GM21737 (cell line): Measurements from ENCODE around the gene CRADD.
"Not testable (repeated sequence)": the region's sequence is repeated elsewhere in the genome, so short reads cannot be mapped to it uniquely, and the experiment has no call there.

Source experiments
- ATAC-seq: cut with Tn5 transposase; IDR thresholded peaks from one replicate; pipeline ENCODE4 v1.9.1; 2021; ENCODE audit warnings: mild to moderate bottlenecking, moderate library complexity; ENCODE audit not compliant: unreplicated experiment

The CRADD gene

DNA sequence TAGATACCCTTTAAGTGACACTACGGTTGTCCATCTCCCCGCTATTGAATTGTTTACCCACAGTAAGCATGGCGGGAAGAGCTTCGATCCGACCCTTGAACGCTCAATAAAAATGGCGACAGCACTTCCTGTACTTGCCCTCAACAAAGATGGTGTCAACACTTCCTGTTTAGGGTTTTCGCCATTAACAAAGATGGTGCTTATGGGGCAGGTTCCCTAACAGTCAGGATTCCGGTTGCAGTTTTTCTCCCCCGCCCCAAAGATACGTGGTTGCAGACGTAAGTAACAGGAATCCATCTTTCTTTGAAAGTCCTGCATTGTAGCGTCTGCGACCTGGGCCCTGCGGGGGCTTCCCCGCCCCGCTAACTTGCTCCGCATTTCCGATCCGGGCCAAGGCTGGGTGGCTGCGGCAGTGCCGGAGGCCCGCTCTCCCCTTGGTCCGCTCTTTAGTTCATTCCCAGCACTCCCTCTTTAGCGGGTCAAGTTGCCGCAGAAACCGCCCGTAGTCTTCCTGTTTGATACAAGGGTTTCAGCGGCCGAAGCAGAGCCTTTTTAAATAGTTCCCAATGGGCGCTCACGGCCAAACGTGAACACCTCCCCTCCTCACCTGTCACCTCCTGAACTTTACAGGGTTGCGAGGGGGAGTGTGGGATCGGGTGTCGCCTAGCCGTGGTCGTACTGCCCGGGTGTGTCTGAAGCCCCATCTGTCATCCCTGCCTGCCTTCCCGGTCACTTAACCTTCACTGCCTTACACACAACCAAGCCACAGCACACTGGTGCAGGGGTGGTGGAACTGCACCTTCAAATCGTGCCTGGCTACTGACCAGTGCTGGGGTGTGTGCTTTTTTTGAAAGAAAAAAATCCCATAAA lies at the start of gene CRADD:
CRADD (plus strand) TSS at position 181 of the 870 bp plus-strand sequence.
- peak; percentile 93 for ATAC-seq

DNA sequence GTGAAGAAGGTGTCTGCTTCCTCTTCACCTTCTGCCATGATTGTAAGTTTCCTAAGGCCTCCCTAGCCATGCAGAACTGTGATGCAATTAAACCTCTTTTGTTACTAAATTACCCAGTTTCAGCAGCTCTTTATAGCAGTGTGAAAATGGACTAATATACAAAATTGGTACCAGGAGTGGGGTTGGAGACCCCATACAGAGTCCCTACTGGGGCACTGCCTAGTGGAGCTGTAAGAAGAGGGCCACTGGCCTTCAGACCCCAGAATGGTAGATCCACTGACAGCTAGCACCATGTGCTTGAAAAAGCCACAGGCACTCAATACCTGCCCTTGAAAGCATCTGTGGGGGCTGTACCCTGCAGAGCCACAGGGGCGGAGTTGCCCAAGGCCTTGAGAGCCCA lies 44.8 kb upstream of the CRADD start:
- ATAC-seq = no peak

DNA sequence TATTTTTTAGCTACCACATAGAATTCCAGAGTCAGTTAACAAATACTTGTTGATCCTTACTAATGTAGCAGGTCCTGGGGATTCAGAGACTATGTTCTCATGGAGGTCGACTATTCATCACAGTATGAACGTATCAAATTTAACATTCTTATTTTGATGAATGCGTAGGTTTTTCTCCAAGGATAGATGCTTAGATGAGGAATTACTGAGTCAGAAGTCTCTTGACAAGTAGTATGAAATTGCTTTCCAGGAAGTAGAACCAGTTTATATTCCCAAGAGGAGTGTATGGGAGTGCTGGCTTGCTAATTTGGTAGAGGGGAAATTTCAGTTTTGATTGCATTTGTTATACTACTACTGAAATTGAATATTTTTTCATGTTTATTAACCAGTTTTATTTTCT lies 42.8 kb upstream of the CRADD start:
- no peak for ATAC-seq

DNA sequence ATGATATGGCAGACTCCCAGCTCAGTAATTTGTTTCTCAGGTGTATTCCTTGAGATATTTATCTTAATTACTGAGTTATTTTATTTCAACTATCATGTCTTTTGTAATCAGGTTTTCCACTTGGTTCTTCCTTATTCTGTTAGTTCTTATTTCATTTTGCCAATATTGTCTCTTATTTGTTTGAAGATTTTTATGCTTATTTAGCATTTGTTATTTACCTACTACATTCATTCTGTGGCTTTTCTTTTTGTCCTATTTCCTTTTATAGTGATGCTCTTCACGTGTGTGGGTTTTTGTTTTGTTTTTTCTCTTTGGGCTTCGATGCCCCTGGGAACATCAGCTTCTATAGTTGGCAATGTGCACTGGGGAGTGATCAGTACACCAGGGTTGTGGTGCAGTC lies 40.5 kb upstream of the CRADD start:
- ATAC-seq = no peak

DNA sequence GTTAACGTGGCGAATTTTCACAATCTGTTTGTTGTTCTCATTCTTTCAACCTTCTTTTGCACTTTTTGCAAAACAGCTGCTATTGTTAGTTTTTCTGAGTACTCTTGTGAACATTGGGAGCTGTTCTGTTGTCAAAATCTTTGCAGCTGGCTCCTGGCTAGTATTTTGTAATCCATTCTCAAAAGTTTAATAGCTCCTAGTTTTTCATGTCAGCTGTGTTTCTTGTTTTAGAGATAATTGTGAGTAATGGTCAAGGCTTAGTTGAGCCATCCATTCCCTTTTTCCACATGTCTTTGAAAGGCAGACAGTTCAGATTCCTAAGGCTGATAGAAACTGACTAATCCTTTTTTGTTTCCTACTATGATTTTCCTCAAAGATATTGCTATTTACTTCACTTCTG lies 39.1 kb upstream of the CRADD start:
- ATAC-seq = no peak

DNA sequence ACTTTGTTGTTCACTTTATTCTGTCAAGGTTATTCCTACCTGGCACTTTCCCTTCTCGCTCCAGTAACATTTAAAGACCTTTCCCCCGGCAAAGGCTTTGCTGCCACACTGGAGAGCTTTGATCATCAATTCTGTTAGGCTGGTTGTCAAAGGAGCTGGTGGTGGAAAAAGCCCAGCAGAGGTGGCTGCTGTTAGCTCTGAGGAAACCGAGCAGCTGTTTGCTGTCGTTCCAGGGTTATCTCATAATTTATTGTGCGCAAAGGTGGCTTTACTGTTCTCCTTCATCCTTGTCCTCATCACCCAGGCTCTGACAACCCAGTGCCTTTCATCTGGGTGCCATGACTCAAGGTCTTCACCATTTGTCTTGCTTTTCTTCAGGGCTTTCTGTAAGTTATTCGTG lies 38.2 kb upstream of the CRADD start:
- ATAC-seq = no peak

DNA sequence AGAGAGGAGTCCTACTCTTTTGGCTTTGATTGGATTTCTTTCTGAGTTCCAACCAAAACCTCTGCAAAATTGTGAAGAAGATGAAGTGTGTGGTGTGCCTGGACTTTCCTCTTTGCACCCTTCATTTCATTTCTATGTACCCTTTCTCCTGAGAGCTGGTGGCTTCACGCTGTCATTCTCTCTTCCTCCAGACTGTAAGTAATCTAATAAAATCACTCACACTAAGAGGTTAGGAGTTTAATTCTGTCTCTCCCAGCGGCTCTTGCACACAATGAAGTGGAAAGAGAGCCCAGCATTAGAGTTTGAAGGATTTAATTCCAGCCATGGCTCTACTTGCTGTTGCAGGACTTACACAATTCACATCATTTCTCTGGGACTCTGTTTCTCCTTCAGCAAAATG lies 37.8 kb upstream of the CRADD start:
- ATAC-seq = no peak

DNA sequence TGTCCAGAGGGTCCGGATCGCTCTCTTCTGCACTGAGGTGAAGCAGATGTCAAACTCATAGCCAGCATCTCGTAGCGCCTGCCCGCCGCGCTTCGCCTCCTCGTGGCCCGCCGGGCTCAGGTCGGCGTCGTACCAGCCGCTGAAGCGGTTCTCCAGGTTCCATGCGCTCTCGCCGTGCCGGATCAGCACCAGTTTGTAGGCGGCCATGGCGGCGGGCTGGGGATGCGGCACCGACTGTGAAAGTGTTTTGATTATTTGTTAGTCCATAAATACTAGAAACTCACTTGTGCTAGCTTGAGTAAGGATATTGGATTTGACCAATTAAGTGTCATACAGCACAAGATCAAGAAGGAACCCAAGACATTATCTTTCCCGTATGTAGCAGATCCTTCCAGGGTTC lies 35.8 kb upstream of the CRADD start:
- ATAC-seq = not testable (repeated sequence)

DNA sequence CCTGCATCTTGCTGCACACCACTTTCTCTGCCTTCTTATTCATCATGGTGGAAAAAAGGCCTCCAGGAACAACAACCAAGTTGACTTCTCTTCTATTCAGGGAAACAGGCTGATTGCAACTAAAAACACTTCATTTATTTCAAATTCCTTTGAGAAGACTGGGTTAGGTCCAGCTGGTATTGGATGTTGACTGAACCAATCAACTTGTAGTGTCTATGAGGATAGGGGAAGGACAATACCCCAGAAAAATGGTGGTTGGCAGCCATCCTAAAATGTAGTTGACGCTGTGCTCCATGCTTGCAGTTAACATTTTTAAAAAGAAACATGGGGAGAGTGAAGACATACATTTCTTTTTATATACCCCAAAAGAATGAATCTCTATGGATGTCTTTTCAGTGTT lies 34.4 kb upstream of the CRADD start:
- ATAC-seq = no peak

DNA sequence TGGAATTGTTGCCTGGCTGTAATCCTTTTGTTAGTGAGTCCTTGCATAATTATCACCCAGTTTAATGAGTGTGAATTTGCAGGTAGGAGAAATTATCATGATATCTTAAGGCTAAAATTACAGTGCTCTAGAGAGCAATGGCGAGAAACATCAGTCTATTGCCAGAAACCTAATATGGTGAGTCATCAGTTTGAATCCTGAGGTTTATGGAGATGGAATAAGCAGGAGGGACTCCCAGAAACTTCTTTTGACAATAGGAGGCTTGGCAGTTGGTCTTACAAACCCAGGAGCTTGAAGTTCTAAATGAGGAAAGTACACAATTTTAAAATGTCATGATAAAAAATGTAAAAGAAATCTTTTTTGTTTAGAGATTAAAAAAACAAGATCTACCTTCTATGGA lies 31.5 kb upstream of the CRADD start:
- no peak for ATAC-seq

DNA sequence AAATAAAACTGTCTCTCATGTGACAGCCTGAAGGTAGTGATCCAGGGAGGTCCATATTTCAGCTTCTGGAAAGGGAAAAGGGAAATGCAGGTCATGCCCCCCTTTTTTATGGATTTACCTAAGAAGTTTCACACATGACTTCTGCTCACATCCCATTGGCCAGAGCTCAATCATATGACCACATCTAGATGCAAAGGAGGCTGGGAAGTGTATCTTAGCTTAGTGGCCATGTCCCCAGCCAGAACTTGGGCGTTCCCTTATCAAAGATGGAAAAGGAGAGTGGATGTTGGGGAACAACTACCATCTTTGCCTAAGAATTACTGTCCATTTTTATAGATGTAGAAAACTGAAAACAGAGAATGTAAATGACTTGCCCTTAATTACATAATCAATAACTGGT lies 26.5 kb upstream of the CRADD start:
- no peak for ATAC-seq

DNA sequence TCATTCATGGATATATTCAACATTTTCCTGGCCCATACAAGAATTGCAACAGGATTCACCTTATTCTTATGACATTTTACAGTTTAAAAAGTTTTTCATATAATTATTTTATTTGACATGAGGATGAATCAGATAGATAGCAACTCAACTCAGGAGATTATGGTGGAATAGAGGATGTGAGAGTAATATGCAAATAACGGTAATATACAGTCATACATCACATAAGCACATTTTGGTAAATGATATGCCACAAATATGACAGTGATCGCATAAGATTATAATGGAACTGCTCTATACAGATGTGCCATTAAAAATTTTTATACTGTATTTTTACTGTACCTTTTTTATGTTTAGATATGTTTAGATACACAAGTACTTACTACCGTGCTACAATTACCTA lies 24.1 kb upstream of the CRADD start:
- no peak for ATAC-seq

DNA sequence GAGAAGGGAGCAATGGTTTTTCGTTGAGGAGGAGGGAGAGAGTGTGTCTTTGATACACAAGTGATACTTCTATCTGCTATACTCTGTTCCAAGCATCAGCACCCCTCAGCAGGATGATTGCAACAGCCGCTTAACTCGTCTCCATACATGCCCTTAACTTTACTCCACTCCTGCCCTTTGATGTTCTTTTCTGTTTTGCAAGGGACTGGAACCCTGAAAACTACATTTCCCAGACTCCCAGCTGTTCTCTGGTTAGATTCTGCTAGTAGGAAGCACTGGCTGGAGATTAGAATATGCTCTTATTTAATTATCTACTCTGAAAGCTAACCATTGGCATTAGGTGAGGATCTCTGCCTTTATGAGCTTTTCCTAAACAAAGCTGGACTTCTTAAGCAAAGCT lies 23.5 kb upstream of the CRADD start:
- no peak for ATAC-seq

DNA sequence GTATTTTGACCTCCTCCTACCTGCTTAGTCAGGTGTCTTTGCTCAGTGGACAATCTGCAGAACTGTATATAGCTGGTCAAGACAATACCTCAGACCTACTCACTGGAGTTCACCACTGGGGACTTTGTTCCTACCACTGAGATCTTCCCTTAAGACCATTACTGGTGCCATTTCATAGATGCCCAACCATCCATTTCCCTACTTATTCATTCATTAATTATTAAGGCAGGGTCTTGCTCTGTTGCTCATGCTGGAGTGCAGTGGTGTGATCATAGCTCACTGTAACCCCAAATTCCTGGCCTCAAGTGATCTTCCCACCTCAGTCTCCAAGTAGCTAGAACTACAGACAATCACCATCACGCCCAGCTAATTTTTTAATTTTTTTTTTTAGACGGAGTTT lies 22.8 kb upstream of the CRADD start:
- ATAC-seq = no peak

DNA sequence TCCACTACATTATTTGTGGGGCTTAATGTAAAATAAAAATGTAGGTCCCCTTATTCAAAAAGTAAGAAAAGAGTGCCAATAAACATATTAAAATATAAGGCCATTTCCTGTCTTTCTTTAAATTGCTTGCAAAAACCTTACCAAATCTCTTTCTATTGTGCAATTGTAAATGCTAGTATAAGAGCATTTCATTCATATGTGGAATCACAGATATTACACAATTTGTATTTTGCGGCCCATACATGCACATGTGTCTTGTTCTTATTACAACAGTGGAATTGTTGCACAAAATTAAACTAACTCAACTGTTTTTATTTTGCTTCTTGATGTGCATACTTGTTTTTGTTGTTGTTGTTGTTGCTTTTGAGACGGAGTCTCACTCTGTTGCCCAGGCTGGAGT lies 20.1 kb upstream of the CRADD start:
- ATAC-seq = no peak

DNA sequence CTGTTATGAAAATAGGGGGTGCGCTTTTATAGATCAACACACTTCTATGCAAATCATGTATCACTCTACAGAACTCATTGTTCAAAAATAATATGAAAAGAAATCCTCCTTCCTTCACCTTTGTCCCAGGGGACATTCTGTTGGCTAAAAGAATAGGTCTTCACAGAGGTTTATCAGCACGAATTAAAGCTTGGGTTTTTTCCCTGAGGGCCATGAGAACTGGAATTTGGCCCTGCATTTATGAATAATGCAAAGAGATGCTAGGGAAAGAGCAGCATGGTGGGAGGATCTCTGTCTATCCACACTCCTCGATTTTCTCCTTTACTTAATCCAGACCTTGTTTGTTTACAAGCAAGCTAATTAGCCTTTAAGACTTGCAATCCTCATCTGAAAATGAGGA lies 16.2 kb upstream of the CRADD start:
- ATAC-seq = no peak

DNA sequence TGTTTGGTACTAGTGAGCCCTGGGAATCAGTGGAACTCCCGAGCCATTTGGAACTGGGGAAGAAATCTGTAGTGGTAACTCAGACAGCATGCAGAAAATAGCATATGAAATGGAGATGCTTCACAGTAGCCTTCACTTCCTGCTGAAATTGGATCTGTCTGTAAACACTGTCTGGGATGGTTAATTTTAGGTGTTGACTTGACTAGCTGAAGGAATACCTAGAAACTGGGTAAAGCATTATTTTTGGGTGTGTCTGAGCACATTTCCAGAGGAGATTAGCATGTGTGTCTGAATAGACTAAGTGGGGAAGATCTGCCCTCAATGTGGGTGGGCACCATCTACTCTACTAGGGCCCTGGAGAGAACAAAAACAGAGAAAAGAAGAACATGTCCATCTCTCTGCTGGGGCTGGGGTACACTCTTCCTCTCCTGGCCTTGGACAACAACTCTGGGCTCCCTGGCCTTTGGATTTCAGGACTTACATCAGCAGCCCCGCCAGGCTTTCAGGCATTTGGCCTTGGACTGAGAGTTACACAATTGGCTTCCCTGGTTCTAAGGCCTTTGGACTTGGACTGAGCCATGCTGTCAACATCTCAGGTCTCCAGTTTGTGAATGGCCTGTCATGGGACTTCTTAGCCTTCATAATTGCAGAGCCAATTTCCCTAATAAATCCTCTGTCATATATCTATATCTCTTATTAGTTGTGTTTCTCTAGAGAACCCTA lies 14.0 kb upstream of the CRADD start:
- no peak for ATAC-seq

DNA sequence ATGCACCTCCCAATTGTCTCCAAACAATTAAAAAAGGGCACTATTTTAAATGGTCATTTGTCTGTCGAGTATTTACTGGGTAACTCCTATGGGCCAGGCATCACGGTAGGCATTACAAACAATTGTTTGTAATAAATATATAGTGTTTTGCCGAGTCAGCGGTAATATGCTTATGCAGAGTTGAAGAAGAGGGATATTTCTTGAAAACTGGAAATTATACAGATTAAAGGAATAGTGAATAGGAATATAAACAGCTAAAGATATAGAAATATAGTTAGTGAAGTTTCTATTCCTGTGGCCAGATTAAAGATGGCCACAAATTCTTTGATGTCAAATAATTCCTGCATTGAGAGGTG lies 13.5 kb upstream of the CRADD start:
- ATAC-seq = no peak

DNA sequence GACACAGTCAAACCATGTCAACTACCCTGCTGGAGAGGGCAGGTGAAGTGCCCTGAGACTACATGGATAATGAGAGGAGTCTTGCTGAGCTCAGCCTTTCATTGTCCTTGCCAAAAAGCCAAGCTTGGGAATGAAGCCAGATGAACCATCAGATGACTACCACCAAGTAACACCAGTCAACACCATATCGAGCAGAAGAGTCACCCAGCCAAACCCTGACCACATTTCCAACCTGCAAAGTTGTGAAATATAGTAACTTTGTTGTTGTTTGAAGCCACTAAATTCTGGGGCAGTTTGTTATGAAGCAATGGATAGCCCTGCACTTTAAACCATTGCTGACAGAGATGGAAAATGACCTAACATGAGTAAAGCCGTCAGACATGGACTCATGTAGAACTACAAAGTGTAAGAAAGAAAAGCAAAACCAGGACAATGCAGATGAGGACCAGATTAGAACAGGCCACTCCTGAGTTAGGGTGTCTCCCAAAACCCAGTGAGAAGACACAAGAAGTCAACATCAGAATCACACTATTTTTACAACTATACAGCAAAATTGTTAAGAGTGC lies 12.5 kb upstream of the CRADD start:
- ATAC-seq = no peak

DNA sequence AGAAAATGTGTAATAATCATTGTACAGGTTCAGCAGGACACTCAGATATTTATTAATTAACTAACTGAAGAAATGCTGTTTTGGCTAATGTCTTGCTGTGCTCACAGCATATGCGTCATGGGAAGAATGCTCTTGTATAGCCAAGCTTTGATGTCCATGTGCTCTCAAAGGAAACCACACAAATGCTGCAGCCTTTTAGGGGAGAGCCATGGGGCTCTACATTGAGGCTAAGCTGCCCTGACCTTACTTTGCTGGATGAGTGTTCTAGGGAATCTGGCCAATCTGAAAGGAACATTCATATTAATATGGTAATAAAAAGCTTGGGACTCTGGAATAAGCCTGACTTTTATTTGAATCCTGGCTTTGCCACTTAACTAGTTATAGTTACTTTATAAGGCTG lies 9.5 kb upstream of the CRADD start:
- ATAC-seq = no peak

DNA sequence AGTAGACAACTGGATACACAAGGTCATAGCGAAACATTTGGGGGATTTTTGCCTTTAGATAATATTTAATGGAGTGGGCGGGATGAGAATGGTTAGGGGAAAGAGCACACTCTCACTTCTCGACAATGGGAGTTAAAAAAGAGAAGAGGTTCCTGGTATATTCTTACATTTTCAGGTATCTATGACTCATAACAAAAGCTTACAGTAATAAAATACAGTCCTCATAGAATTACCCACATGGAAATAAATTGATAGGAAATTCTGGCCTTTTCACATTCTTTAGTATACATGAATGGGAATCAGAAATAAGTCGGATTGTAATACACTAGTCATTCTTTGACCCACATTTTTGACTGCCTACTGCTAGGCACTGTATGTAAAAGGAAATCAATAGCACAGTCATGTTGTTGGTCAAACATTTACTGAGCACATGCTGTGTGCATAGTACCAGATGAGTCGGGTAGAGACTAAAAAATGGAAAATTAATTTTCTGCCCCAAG lies 8.2 kb upstream of the CRADD start:
- peak; percentile 72 for ATAC-seq

DNA sequence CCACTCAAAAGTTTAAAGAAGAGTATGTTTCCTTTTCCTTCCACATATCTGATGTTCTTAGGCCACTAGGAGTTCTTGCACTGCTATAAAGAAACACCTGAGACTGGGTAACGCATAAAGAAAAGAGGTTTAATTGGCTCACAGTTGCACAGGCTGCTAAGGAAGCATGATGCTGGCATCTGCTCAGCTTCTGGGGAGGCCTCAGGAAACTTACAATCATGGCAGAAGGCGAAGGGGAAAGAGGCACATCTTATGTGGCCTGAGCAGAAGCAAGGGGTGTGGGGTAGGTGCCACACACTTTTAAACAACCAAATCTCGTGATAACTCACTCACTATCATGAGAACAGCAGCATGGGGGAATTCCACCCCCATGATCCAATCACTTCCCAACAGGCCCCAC lies 7.7 kb upstream of the CRADD start:
- no peak for ATAC-seq
